Endodermal cell (in vitro differentiated cells): ENCODE data around the gene IQGAP1. TPM values are rescaled to one million over a fixed set of nuclear protein-coding genes. Genes with fewer than 3 reads are reported as not detected.
A peak's percentile ranks its signal among the peaks of the same experiment; 100 is the strongest.
"Not testable (repeated sequence)": the region's sequence is repeated elsewhere in the genome, so short reads cannot be mapped to it uniquely, and the experiment has no call there.

Experiments
- DNase-seq: peaks from one replicate; pipeline ENCODE4 v3.0.0-alpha.2; 2017
- H3K27ac ChIP-seq: 2 replicates; pipeline ENCODE4 v1.5.1; 2013; ENCODE audit warnings: mild to moderate bottlenecking, low read depth, low read length, moderate library complexity
- H3K27me3 ChIP-seq: 2 replicates; pipeline ENCODE4 v1.6.1; 2013; ENCODE audit warnings: mild to moderate bottlenecking, low read length, moderate library complexity; ENCODE audit not compliant: insufficient read depth, control insufficient read depth, poor library complexity, severe bottlenecking
- H3K36me3 ChIP-seq: 2 replicates; pipeline ENCODE4 v1.7.0; 2013; ENCODE audit warnings: mild to moderate bottlenecking, low read length, moderate library complexity; ENCODE audit not compliant: control insufficient read depth, insufficient read depth
- H3K4me1 ChIP-seq: one replicate; pipeline ENCODE4 v1.7.0; 2013; ENCODE audit warnings: low read length; ENCODE audit not compliant: control insufficient read depth, insufficient read depth
- H3K4me3 ChIP-seq: 2 replicates; pipeline ENCODE4 v1.5.1; 2013; ENCODE audit warnings: mild to moderate bottlenecking, low read length, moderate library complexity
- H3K9ac ChIP-seq: 2 replicates; pipeline ENCODE4 v1.6.1; 2013; ENCODE audit warnings: mild to moderate bottlenecking, low read length, moderate library complexity; ENCODE audit not compliant: poor library complexity, severe bottlenecking; ENCODE audit errors: extremely low read depth
- H3K9me3 ChIP-seq: 2 replicates; pipeline ENCODE4 v1.6.1; 2013; ENCODE audit warnings: mild to moderate bottlenecking, low read length, moderate library complexity; ENCODE audit not compliant: control insufficient read depth
- H3K27ac Mint-ChIP-seq: 2 replicates; pipeline ENCODE4 v1.8.0; 2020; ENCODE audit warnings: mixed read lengths
- H3K27me3 Mint-ChIP-seq: 2 replicates; pipeline ENCODE4 v1.8.0; 2021; ENCODE audit warnings: mild to moderate bottlenecking, mixed read lengths; ENCODE audit not compliant: insufficient read depth
- H3K36me3 Mint-ChIP-seq: 2 replicates; pipeline ENCODE4 v1.8.0; 2020; ENCODE audit warnings: low read depth, mixed read lengths
- H3K4me1 Mint-ChIP-seq: 2 replicates; pipeline ENCODE4 v1.8.0; 2020; ENCODE audit warnings: mixed read lengths
- H3K4me3 Mint-ChIP-seq: 2 replicates; pipeline ENCODE4 v1.8.0; 2020; ENCODE audit warnings: mild to moderate bottlenecking, moderate library complexity, mixed read lengths
- H3K9me3 Mint-ChIP-seq: 2 replicates; pipeline ENCODE4 v1.8.0; 2020; ENCODE audit warnings: mild to moderate bottlenecking, mixed read lengths
- WGBS, 2 experiments: methylation state at CpG; one replicate each; pipeline versions ENCODE4 v1.1.5 to v1.1.7; 2013; ENCODE audit warnings: missing lambda C conversion rate in 2 of 2, mixed read lengths in 1 of 2; ENCODE audit not compliant: insufficient coverage in 1 of 2, insufficient read length in 1 of 2; 5-methylcytosine and 5-hydroxymethylcytosine counted together
- total RNA-seq, 2 donors: library from RNA; stranded (reverse); fragmentation: NEBNext Ultra II Directional in 1 of 2; extraction: Animal tissue kit (Norgen Biotek cat#: 25700) in 1 of 2; gene quantifications; 2 replicates in 1 of 2; 3 replicates in 1 of 2; pipeline ENCODE4 v1.2.1, GENCODE V29; 2021
- TF ChIP-seq, protein P1 (sequence below): fragments of 200-600 bp; sonication (generic); conservative IDR thresholded peaks from 2 replicates; pipeline ENCODE4 v1.5.0; 2021; ENCODE audit warnings: antibody characterized with exemption, mild to moderate bottlenecking

Gene IQGAP1
- total RNA-seq, 2 donors from 2014 or later: 94.4 to 124 TPM

DNA sequence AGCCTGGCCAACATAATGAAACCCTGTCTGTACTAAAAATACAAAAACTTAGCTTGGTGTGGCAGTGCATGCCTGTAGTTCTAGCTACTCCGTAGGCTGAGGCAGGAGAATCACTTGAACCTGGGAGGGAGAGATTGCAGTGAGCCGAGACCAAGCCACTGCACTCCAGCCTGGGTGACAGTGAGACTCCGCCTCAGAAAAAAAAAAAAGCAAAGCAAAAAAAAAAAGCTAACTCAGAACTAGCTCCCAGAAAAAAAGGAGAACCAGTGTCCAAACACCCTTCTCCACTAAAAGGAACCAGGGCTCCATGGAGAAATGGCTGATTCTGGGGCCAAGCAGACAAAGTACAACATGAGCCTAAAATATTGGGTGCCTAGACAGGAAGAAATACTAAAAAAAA lies 124.9 kb downstream of the IQGAP1 start:
- Histone ChIP-seq H3K9ac (no peak overlapping the region), H3K27ac (no peak overlapping the region), H3K9me3 (peaks cover 32% of the 10 kb centered on the region), H3K4me1 (no peaks in the 10 kb centered on the region), H3K4me3 (peak overlapping the region; percentile 47), H3K27me3 (no peaks in the 10 kb centered on the region), H3K36me3 (no peaks in the 10 kb centered on the region)
- TF ChIP-seq, protein P1, sequence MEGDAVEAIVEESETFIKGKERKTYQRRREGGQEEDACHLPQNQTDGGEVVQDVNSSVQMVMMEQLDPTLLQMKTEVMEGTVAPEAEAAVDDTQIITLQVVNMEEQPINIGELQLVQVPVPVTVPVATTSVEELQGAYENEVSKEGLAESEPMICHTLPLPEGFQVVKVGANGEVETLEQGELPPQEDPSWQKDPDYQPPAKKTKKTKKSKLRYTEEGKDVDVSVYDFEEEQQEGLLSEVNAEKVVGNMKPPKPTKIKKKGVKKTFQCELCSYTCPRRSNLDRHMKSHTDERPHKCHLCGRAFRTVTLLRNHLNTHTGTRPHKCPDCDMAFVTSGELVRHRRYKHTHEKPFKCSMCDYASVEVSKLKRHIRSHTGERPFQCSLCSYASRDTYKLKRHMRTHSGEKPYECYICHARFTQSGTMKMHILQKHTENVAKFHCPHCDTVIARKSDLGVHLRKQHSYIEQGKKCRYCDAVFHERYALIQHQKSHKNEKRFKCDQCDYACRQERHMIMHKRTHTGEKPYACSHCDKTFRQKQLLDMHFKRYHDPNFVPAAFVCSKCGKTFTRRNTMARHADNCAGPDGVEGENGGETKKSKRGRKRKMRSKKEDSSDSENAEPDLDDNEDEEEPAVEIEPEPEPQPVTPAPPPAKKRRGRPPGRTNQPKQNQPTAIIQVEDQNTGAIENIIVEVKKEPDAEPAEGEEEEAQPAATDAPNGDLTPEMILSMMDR: no peak
- 94% methylated on average over 3 of the region's 3 CpGs; no CpG with 5 or more reads in 1 of the 2 experiments for WGBS, 2 experiments
- H3K27me3 Mint-ChIP-seq: no peaks in the 10 kb centered on the region
- peaks cover 14% of the 10 kb centered on the region for H3K36me3 Mint-ChIP-seq
- H3K27ac Mint-ChIP-seq: no peak overlapping the region
- H3K9me3 Mint-ChIP-seq: peaks cover 34% of the 10 kb centered on the region
- no peaks in the 10 kb centered on the region for H3K4me1 Mint-ChIP-seq
- no peak for DNase-seq
- H3K4me3 Mint-ChIP-seq: no peak overlapping the region

DNA sequence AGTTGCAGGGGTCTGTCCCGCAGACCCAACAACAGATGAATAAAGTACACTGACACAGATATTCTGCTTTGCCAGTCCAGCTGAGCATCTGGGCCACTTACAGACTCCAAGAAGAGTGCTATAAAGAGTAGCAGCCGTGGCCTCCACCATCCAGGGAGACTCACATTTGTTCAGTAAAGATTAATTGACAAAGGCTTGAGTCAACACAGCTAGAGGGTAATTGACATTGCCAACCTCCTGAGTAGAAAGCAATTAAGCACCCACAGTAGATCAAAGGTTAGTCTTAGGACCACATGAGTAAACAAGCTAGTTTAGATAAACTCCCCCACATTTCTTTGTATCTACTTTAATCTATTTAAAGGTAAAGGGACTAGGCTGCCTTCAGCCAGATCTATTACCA lies 125.4 kb downstream of the IQGAP1 start:
- Mint-ChIP-seq H3K4me1 (no peaks in the 10 kb centered on the region), H3K36me3 (peaks cover 14% of the 10 kb centered on the region), H3K27ac (no peak overlapping the region), H3K27me3 (no peaks in the 10 kb centered on the region), H3K4me3 (no peak overlapping the region), H3K9me3 (peaks cover 34% of the 10 kb centered on the region)
- Histone ChIP-seq H3K4me1 (no peaks in the 10 kb centered on the region), H3K4me3 (peak overlapping the region; percentile 47), H3K27me3 (no peaks in the 10 kb centered on the region), H3K9me3 (peaks cover 32% of the 10 kb centered on the region), H3K9ac (no peak overlapping the region), H3K36me3 (no peaks in the 10 kb centered on the region), H3K27ac (no peak overlapping the region)
- 83 to 100% methylated on average over 2 of the region's 2 CpGs for WGBS, 2 experiments
- TF ChIP-seq, protein P1: no peak
- DNase-seq: no peak

DNA sequence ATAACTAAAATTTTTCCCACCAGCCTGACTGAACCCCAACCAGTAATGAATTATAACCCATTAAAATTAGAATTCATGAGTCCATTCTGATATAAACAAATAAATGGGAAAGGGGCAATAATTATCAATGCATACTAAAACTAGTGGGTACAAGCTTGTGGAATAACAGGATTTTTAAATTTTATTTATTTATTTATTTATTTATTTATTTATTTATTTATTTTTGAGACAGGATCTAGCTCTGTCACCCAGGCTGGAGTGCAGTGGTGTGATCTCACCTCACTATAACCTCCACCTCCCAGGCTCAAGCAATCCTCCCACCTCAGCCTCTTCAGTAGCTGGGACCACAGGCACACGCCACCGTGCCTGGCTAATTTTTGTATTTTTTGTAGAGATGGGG lies 125.9 kb downstream of the IQGAP1 start:
- not testable (repeated sequence) for H3K27me3 Mint-ChIP-seq, DNase-seq, H3K4me1 ChIP-seq, H3K27ac ChIP-seq, H3K9ac ChIP-seq, H3K36me3 ChIP-seq, H3K4me3 ChIP-seq, H3K4me3 Mint-ChIP-seq, H3K27ac Mint-ChIP-seq, H3K27me3 ChIP-seq, H3K4me1 Mint-ChIP-seq
- Mint-ChIP-seq H3K9me3 (peaks cover 34% of the 10 kb centered on the region), H3K36me3 (peaks cover 14% of the 10 kb centered on the region)
- peaks cover 32% of the 10 kb centered on the region for H3K9me3 ChIP-seq
- 50% methylated on average over 2 of the region's 2 CpGs; no CpG with 5 or more reads in 1 of the 2 experiments for WGBS, 2 experiments

DNA sequence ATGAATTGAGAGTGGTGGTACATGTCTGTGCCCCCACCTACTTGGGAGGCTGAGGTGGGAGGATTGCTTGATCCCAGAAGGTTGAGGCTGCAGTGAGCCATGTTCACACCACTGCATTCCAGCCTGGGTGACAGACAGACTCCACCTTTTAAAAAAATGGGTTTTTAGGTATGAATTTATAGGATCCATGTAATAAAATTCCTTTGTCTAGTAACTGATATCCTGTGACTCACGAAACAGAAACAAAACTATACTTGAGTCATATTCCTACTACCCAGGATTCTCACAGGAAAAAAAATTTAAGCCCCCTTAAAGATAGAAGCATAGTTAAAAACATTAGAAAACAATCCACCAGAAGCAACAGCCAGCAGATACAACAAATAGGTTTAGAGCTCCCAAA lies 131.6 kb downstream of the IQGAP1 start:
- Mint-ChIP-seq H3K36me3 (no peaks in the 10 kb centered on the region), H3K27ac (no peak overlapping the region), H3K4me3 (no peak overlapping the region), H3K27me3 (peaks cover 1% of the 10 kb centered on the region), H3K9me3 (no peaks in the 10 kb centered on the region), H3K4me1 (no peaks in the 10 kb centered on the region)
- TF ChIP-seq, protein P1: no peak
- Histone ChIP-seq H3K9ac (no peak overlapping the region), H3K4me3 (no peak overlapping the region), H3K9me3 (peaks cover 2% of the 10 kb centered on the region), H3K27ac (no peak overlapping the region), H3K27me3 (no peaks in the 10 kb centered on the region), H3K36me3 (no peaks in the 10 kb centered on the region), H3K4me1 (no peaks in the 10 kb centered on the region)
- WGBS, 2 experiments: 94% methylated on average over 1 of the region's 1 CpG; no CpG with 5 or more reads in 1 of the 2 experiments
- DNase-seq: no peak
